DOHH2 (cell line): Measurements from ENCODE around the gene PPFIBP2.

Experiments
- EZH2phosphoT487 ChIP-seq: fragments of 200-600 bp; sonication (generic); IDR thresholded peaks from 2 replicates; pipeline ENCODE4 v1.6.1; 2017; ENCODE audit warnings: borderline replicate concordance, mild to moderate bottlenecking, antibody characterized with exemption, low read length, moderate library complexity, mixed read lengths
- TF ChIP-seq, protein P1 (sequence below): fragments of 200-600 bp; sonication (generic); IDR thresholded peaks from one replicate; pipeline ENCODE4 v1.5.1; 2014; ENCODE audit warnings: antibody characterized with exemption, mild to moderate bottlenecking, low read depth, low read length; ENCODE audit not compliant: poor library complexity, severe bottlenecking

DNA sequence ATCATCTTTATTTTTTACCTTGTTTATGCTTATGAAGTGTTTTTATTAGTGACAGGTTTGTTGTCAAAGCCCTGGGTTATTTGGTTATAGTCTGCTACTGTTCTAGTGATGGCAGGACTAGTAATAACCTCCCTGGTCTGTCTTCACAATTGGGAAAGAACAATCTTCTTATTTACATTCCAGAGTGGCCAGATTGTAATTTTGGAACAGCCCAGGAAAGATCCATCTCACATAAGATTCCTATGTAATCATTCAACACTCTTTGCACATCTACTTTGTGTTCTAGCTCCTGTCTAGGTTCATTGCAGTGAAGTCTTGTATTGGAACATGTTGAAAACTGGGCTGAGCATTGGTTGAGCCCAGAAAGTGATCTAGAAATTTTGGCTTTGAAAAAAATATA lies 95.7 kb downstream of the PPFIBP2 start:
- TF ChIP-seq, protein P1, sequence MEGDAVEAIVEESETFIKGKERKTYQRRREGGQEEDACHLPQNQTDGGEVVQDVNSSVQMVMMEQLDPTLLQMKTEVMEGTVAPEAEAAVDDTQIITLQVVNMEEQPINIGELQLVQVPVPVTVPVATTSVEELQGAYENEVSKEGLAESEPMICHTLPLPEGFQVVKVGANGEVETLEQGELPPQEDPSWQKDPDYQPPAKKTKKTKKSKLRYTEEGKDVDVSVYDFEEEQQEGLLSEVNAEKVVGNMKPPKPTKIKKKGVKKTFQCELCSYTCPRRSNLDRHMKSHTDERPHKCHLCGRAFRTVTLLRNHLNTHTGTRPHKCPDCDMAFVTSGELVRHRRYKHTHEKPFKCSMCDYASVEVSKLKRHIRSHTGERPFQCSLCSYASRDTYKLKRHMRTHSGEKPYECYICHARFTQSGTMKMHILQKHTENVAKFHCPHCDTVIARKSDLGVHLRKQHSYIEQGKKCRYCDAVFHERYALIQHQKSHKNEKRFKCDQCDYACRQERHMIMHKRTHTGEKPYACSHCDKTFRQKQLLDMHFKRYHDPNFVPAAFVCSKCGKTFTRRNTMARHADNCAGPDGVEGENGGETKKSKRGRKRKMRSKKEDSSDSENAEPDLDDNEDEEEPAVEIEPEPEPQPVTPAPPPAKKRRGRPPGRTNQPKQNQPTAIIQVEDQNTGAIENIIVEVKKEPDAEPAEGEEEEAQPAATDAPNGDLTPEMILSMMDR, result no peak
- TF ChIP-seq EZH2phosphoT487, result no peak
